ENCODE data around the gene BTBD9. TPM values are rescaled to one million over a fixed set of nuclear protein-coding genes. Genes with fewer than 3 reads are reported as not detected.

Gene BTBD9
- total and polyA plus RNA-seq, 3 donors from 2014 or later: 11.4 to 32.8 (median 29.5) TPM

GRCh38 chr6:38150021-38150420, 489.7 kb downstream of the BTBD9 start:
- Histone ChIP-seq H3K27me3 (no peaks in the 10 kb centered on the region), H3K9me3 (no peaks in the 10 kb centered on the region), H3K4me3 (no peak overlapping the region), H3K4me1 (no peaks in the 10 kb centered on the region), H3K27ac (no peak overlapping the region), H3K36me3 (ENCODE audit: low read depth, missing control alignments) (no peaks in the 10 kb centered on the region)
- intact Hi-C loops (cut with DNase I; ENCODE audit: low total_unique reads): loop anchor here (10.0 kb wide), 2 partner anchors 85 to 755 kb away; no protein-coding TSS in a partner anchor
- no peak for DNase-seq
- no peak for TF ChIP-seq POLR2A (IDR thresholded peaks at IDR 0.05)
- TF ChIP-seq, protein P1, sequence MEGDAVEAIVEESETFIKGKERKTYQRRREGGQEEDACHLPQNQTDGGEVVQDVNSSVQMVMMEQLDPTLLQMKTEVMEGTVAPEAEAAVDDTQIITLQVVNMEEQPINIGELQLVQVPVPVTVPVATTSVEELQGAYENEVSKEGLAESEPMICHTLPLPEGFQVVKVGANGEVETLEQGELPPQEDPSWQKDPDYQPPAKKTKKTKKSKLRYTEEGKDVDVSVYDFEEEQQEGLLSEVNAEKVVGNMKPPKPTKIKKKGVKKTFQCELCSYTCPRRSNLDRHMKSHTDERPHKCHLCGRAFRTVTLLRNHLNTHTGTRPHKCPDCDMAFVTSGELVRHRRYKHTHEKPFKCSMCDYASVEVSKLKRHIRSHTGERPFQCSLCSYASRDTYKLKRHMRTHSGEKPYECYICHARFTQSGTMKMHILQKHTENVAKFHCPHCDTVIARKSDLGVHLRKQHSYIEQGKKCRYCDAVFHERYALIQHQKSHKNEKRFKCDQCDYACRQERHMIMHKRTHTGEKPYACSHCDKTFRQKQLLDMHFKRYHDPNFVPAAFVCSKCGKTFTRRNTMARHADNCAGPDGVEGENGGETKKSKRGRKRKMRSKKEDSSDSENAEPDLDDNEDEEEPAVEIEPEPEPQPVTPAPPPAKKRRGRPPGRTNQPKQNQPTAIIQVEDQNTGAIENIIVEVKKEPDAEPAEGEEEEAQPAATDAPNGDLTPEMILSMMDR (IDR thresholded peaks at IDR 0.05): no peak
- WGBS, 2 donors: 59 to 68% methylated on average over 3 of the region's 3 CpGs

DNA sequence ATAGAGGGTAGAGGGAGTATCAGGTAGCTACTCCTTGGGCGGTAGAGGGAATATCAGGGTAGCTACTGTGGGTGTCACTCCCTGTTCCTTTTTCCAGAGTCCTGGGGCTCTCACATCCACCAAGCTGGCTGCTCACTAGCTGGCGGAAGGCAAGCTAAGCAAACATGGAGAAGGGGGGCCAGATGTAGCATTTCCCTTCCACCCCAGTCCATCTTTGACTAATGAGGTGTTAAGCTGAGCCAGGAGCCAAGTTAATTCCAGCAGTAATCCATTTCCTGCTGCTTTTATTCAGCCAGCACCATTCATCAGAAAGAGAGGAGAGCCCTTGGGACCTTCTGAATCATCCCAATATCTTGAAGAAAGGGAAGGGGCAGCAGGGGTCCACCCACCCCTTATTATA, 490.2 kb downstream of the BTBD9 start:
- intact Hi-C loops (cut with DNase I; ENCODE audit: low total_unique reads): no loop called here
- TF ChIP-seq, protein P1 (IDR thresholded peaks at IDR 0.05): no peak
- TF ChIP-seq POLR2A (IDR thresholded peaks at IDR 0.05): no peak
- Histone ChIP-seq H3K27ac (no peak overlapping the region), H3K36me3 (ENCODE audit: low read depth, missing control alignments) (no peaks in the 10 kb centered on the region), H3K4me3 (no peak overlapping the region), H3K4me1 (no peaks in the 10 kb centered on the region), H3K27me3 (no peaks in the 10 kb centered on the region), H3K9me3 (no peaks in the 10 kb centered on the region)
- DNase-seq: no peak
- WGBS, 2 donors: 86 to 96% methylated on average over 2 of the region's 2 CpGs

- no peak for DNase-seq
- H3K9me3 ChIP-seq: no peaks in the 10 kb centered on the region
- no peak overlapping the region for H3K27ac ChIP-seq
- intact Hi-C loops (cut with DNase I; ENCODE audit: low total_unique reads): no loop called here
- H3K27me3 ChIP-seq: no peaks in the 10 kb centered on the region
- 82 to 95% methylated on average over 2 of the region's 2 CpGs for WGBS, 2 donors
- H3K36me3 ChIP-seq (ENCODE audit: low read depth, missing control alignments): no peaks in the 10 kb centered on the region
- H3K4me3 ChIP-seq: no peak overlapping the region
- no peaks in the 10 kb centered on the region for H3K4me1 ChIP-seq
- TF ChIP-seq POLR2A (IDR thresholded peaks at IDR 0.05): no peak
- TF ChIP-seq, protein P1 (IDR thresholded peaks at IDR 0.05): no peak
Measured at GRCh38 chr6:38148606-38149005, 491.1 kb downstream of the BTBD9 start.

- H3K36me3 ChIP-seq (ENCODE audit: low read depth, missing control alignments): no peaks in the 10 kb centered on the region
- no peak overlapping the region for H3K27ac ChIP-seq
- 83 to 88% methylated on average over 1 of the region's 1 CpG for WGBS, 2 donors
- H3K27me3 ChIP-seq: no peaks in the 10 kb centered on the region
- no peaks in the 10 kb centered on the region for H3K4me1 ChIP-seq
- no peaks in the 10 kb centered on the region for H3K9me3 ChIP-seq
- no peak overlapping the region for H3K4me3 ChIP-seq
- no peak for TF ChIP-seq POLR2A (IDR thresholded peaks at IDR 0.05)
- TF ChIP-seq, protein P1 (IDR thresholded peaks at IDR 0.05): no peak
- DNase-seq: no peak
- intact Hi-C loops (cut with DNase I; ENCODE audit: low total_unique reads): no loop called here
Measured at GRCh38 chr6:38146734-38147027, 493.0 kb downstream of the BTBD9 start.

DNA sequence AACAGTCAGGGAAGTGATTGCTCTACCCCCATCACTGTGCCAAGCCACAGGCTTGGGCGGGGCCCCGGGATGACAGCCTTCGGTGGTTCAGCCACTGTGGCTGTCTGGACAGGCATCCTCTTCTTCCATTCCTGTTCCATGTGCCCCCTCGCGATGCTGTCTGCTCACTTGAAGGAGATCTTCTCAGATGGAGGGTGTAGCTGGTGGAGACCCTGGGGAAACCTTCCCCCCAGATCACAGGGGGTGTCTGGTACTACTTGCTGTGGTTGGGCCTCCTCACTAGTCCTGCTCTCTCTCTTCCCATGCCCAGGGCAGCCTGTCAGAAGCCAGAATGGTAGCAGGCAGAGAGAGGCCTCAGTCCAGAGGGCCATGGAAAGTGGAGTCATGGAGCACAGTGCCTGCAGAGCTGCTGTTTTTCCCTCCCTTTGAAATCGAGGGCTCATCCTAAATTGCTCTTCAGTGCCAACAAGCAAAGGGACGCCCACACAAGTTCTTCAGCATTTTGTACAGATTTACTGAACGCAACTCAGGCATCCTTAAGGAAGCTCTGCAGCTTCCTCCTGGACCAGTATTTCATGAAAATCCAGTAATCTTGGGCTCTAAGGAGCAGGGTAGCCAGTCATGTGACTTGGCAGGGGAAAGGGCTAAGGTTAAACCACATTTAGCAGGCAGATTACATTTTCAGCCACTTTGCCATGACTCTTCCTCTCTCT, 493.6 kb downstream of the BTBD9 start:
- WGBS, 2 donors: 89 to 92% methylated on average over 4 to 8 of the region's 8 CpGs
- DNase-seq: no peak
- TF ChIP-seq POLR2A (IDR thresholded peaks at IDR 0.05): no peak
- TF ChIP-seq, protein P1 (IDR thresholded peaks at IDR 0.05): no peak
- H3K4me3 ChIP-seq: no peak overlapping the region
- H3K27ac ChIP-seq: no peak overlapping the region
- H3K9me3 ChIP-seq: no peaks in the 10 kb centered on the region
- no peaks in the 10 kb centered on the region for H3K4me1 ChIP-seq
- H3K36me3 ChIP-seq (ENCODE audit: low read depth, missing control alignments): no peaks in the 10 kb centered on the region
- intact Hi-C loops (cut with DNase I; ENCODE audit: low total_unique reads): no loop called here
- no peaks in the 10 kb centered on the region for H3K27me3 ChIP-seq
